Measurements from ENCODE around the gene LRRC39.

DNA sequence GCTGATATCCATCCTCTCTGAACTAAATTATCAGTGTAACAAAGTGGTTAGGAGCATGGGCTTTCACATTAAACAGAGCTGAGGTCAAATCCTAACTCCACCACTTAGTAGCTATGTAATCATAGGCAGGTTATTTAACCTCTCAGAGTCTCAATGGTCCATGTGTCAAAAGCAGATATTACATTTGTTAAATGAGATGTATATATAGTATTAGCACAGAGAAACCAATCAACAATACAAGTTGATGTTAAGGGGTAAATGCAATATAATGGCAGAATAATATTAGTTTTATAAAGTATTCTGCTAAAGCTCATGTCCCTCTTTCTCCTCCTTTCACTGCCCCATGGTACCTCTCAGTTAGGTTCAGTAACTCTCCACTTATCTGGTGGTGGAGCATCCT, 44.4 kb upstream of the LRRC39 start:
- TF ChIP-seq POLR2A (IDR thresholded peaks at IDR 0.05) (no peak), POLR2AphosphoS5 (IDR thresholded peaks at IDR 0.05) (no peak)

All from breast epithelium (tissue), 3 donors.